PC-9 (cell line): ENCODE data around the gene KIF17.

Experiments
- EZH2 ChIP-seq: fragments of 200-600 bp; sonication (generic); IDR thresholded peaks from 2 replicates; pipeline ENCODE4 v1.8.0; 2017; ENCODE audit warnings: antibody characterized with exemption, low read depth
- TF ChIP-seq, protein P1 (sequence below): fragments of 200-600 bp; sonication (generic); conservative IDR thresholded peaks from 2 replicates; pipeline ENCODE4 v1.6.1; 2017; ENCODE audit warnings: mixed run types, antibody characterized with exemption, mild to moderate bottlenecking, moderate library complexity

DNA sequence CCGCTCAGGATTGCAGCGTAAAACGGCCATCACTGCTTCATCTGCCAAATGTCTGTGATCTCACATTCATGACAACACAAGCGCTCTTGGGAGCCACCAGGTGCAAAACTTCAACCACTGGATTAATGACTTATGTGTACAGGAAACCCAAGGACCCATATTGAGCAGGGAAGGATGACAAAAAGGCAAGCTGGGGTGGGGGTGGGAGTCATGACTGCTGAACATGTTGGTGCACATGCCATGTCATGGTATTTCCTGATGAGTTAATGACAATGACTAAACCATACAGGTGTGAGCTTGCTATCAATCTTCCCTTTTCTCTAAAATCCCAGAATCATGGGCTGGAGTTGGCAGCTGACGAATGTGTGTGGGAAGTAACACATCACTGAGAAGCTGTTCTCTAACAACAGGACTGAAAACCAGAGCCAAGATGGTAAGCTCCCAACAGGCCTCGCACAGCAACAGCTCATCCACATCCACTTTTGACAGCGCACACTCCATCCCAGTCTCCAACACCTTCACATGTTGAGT, 17.8 kb upstream of the KIF17 start:
- TF ChIP-seq, protein P1, sequence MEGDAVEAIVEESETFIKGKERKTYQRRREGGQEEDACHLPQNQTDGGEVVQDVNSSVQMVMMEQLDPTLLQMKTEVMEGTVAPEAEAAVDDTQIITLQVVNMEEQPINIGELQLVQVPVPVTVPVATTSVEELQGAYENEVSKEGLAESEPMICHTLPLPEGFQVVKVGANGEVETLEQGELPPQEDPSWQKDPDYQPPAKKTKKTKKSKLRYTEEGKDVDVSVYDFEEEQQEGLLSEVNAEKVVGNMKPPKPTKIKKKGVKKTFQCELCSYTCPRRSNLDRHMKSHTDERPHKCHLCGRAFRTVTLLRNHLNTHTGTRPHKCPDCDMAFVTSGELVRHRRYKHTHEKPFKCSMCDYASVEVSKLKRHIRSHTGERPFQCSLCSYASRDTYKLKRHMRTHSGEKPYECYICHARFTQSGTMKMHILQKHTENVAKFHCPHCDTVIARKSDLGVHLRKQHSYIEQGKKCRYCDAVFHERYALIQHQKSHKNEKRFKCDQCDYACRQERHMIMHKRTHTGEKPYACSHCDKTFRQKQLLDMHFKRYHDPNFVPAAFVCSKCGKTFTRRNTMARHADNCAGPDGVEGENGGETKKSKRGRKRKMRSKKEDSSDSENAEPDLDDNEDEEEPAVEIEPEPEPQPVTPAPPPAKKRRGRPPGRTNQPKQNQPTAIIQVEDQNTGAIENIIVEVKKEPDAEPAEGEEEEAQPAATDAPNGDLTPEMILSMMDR = no peak
- TF ChIP-seq EZH2 = no peak
